GM18909 (cell line): ENCODE results near the gene ZBTB8B.
"Not testable (repeated sequence)": the region's sequence is repeated elsewhere in the genome, so short reads cannot be mapped to it uniquely, and the experiment has no call there.

Experiments used
- ATAC-seq: cut with Tn5 transposase; IDR thresholded peaks from one replicate; pipeline ENCODE4 v1.9.1; 2021; ENCODE audit warnings: mild to moderate bottlenecking; ENCODE audit not compliant: unreplicated experiment, poor library complexity

Gene ZBTB8B

GRCh38 chr1:32468791-32469190 is 3.9 kb downstream of the ZBTB8B start:
- ATAC-seq, result no peak

GRCh38 chr1:32470431-32470830 is 5.6 kb downstream of the ZBTB8B start:
- ATAC-seq, result no peak

- ATAC-seq, result no peak
Measured at GRCh38 chr1:32470991-32471694, 6.3 kb downstream of the ZBTB8B start.

GRCh38 chr1:32471695-32472362 is 7.0 kb downstream of the ZBTB8B start:
- no peak for ATAC-seq

GRCh38 chr1:32472966-32473365 is 8.1 kb downstream of the ZBTB8B start:
- not testable (repeated sequence) for ATAC-seq

GRCh38 chr1:32474954-32475353 is 10.1 kb downstream of the ZBTB8B start:
- no peak for ATAC-seq

GRCh38 chr1:32480003-32480402 is 15.1 kb downstream of the ZBTB8B start:
- no peak for ATAC-seq

GRCh38 chr1:32480761-32481160 is 15.9 kb downstream of the ZBTB8B start:
- no peak for ATAC-seq

- not testable (repeated sequence) for ATAC-seq
Measured at GRCh38 chr1:32481788-32482187, 16.9 kb downstream of the ZBTB8B start.

GRCh38 chr1:32485554-32486255 is 20.8 kb downstream of the ZBTB8B start:
- ATAC-seq, result no peak

GRCh38 chr1:32486463-32487113 is 21.7 kb downstream of the ZBTB8B start:
- no peak for ATAC-seq

- ATAC-seq, result no peak
Measured at GRCh38 chr1:32487182-32487581, 22.3 kb downstream of the ZBTB8B start.

GRCh38 chr1:32489774-32490454 is 25.0 kb downstream of the ZBTB8B start:
- no peak for ATAC-seq

- no peak for ATAC-seq
Measured at GRCh38 chr1:32491386-32491785, 26.5 kb downstream of the ZBTB8B start.

GRCh38 chr1:32494196-32494595 is 29.3 kb downstream of the ZBTB8B start:
- ATAC-seq, result no peak

GRCh38 chr1:32494711-32495337 is 30.0 kb downstream of the ZBTB8B start:
- ATAC-seq, result no peak

GRCh38 chr1:32496127-32496526 is 31.3 kb downstream of the ZBTB8B start:
- ATAC-seq, result no peak

GRCh38 chr1:32498751-32499150 is 33.9 kb downstream of the ZBTB8B start:
- ATAC-seq, result no peak

GRCh38 chr1:32500387-32501209 is 35.7 kb downstream of the ZBTB8B start:
- no peak for ATAC-seq
